K562 (cell line): ENCODE measurements around the gene ERMN. TPM values are rescaled to one million over a fixed set of nuclear protein-coding genes. Genes with fewer than 3 reads are reported as not detected.

Source experiments
- ATAC-seq: fragments of 200-7000 bp; cut with Tn5 transposase; 3 replicates; pipeline ENCODE4 v1.9.1; 2020; ENCODE audit warnings: moderate library complexity
- BruUV-seq: library from RNA; stranded (reverse); fragments of 400-500 nt; replicated peaks from 2 replicates; lab custom pipeline; 2021; lab: Mats Ljungman, UMichigan
- CTCF ChIA-PET: fragments of 300-600 bp; formaldehyde crosslinking; extraction: SDS; loops from one replicate; lab custom pipeline; 2021; ENCODE audit warnings: low intra/inter-chr PET ratio; lab: Yijun Ruan, JAX
- POLR2A ChIA-PET: fragments of 300-600, 350-650 bp; sonication (Branson Sonifier 250); formaldehyde crosslinking; extraction: SDS; loops from one replicate; lab custom pipeline; 2021; ENCODE audit warnings: antibody characterized with exemption, inconsistent platforms; lab: Yijun Ruan, JAX
- DNase-seq, 4 experiments: peaks; one replicate each; pipeline versions ENCODE4 v3.0.0 to v3.0.0-alpha.2; 2011 to 2018; ENCODE audit warnings: low spot score in 3 of 4, mixed read lengths in 3 of 4; ENCODE audit errors: extremely low read depth in 1 of 4
- FAIRE-seq: peaks from 2 replicates; lab custom pipeline; 2011; peaks lifted over from hg19 to GRCh38; lab: Jason Lieb, UNC
- H2AFZ ChIP-seq: 2 replicates; pipeline ENCODE4 v1.6.0; 2011; ENCODE audit warnings: low read depth, low read length, control low read depth, inconsistent platforms
- H3K27ac ChIP-seq: fragments of 200-600 bp; 3 replicates; pipeline ENCODE4 v1.8.0; 2011; ENCODE audit warnings: low read depth, mild to moderate bottlenecking, control low read depth, inconsistent platforms, low read length, moderate library complexity, mixed read lengths; ENCODE audit errors: extremely low read depth
- H3K27me3 ChIP-seq, 2 experiments: fragments of 300-600 bp in 1 of 2; 2 replicates in 1 of 2; 3 replicates in 1 of 2; pipeline versions ENCODE4 v1.6.0 to v1.8.0; 2011; ENCODE audit warnings: inconsistent platforms in 2 of 2, low read length in 2 of 2, mild to moderate bottlenecking in 1 of 2, mixed read lengths in 1 of 2, moderate library complexity in 1 of 2; ENCODE audit not compliant: control insufficient read depth in 2 of 2, insufficient read depth in 2 of 2
- H3K36me3 ChIP-seq: fragments of 300-600 bp; 3 replicates; pipeline ENCODE4 v1.8.0; 2011; ENCODE audit warnings: mild to moderate bottlenecking, low read length, inconsistent platforms; ENCODE audit not compliant: control insufficient read depth, insufficient read depth
- H3K4me1 ChIP-seq, 2 experiments: fragments of 200-600 bp in 1 of 2; replicated peaks in 1 of 2; 2 replicates in 1 of 2; 3 replicates in 1 of 2; pipeline versions ENCODE4 v1.5.1 to v1.8.0; 2011; ENCODE audit warnings: inconsistent platforms in 2 of 2, low read length in 2 of 2, mild to moderate bottlenecking in 1 of 2, mixed read lengths in 1 of 2, moderate library complexity in 1 of 2; ENCODE audit not compliant: control insufficient read depth in 2 of 2, insufficient read depth in 2 of 2
- H3K4me2 ChIP-seq: 2 replicates; pipeline ENCODE4 v1.6.1; 2011; ENCODE audit warnings: low read length, control low read depth, inconsistent platforms, mixed read lengths; ENCODE audit not compliant: insufficient read depth
- H3K4me3 ChIP-seq: fragments of 200-600 bp; sonication (generic), shearing (Covaris generic); 2 replicates; pipeline ENCODE4 v1.5.1; 2016; ENCODE audit warnings: control low read depth, inconsistent platforms
- H3K79me2 ChIP-seq: fragments of 200-600 bp; 3 replicates; pipeline ENCODE4 v1.8.0; 2011; ENCODE audit warnings: low read length, inconsistent platforms; ENCODE audit not compliant: control insufficient read depth, insufficient read depth
- H3K9ac ChIP-seq, 2 experiments: 2 replicates each; pipeline versions ENCODE4 v1.6.0 to v1.6.1; 2011; ENCODE audit warnings: low read depth in 2 of 2, low read length in 2 of 2, control low read depth in 1 of 2, inconsistent platforms in 1 of 2, mild to moderate bottlenecking in 1 of 2, mixed read lengths in 1 of 2; ENCODE audit not compliant: insufficient read depth in 1 of 2
- H3K9me1 ChIP-seq: one replicate; pipeline ENCODE4 v1.6.0; 2011; ENCODE audit warnings: inconsistent platforms, mild to moderate bottlenecking, low read length, moderate library complexity; ENCODE audit not compliant: control insufficient read depth, insufficient read depth
- H3K9me3 ChIP-seq: replicated peaks from 2 replicates; pipeline ENCODE4 v1.5.1; 2011; ENCODE audit warnings: low read depth, low read length, inconsistent platforms; ENCODE audit not compliant: control insufficient read depth, insufficient read depth
- H4K20me1 ChIP-seq: replicated peaks from 2 replicates; pipeline ENCODE4 v1.6.1; 2011; ENCODE audit warnings: low read length, inconsistent platforms, mixed read lengths; ENCODE audit not compliant: control insufficient read depth, insufficient read depth
- NFIC ChIP-seq: fragments of 450-650 bp; IDR thresholded peaks from 2 replicates; pipeline ENCODE4 v1.6.1; 2017; ENCODE audit warnings: mild to moderate bottlenecking, inconsistent platforms
- PCBP2 ChIP-seq: fragments of 200-400 bp; formaldehyde crosslinking; IDR thresholded peaks from 2 replicates; pipeline ENCODE4 v1.6.1; 2018; ENCODE audit warnings: low read length, low read depth, mild to moderate bottlenecking, moderate library complexity; ENCODE audit not compliant: poor library complexity, severe bottlenecking
- ZNF431 ChIP-seq: sonication (generic); formaldehyde crosslinking; IDR thresholded peaks from 2 replicates; pipeline ENCODE4 v1.8.0; 2022; ENCODE audit warnings: mild to moderate bottlenecking, missing genetic modification reagents
- ZNF551 ChIP-seq: fragments of 250-450 bp; sonication (Bioruptor Pico); IDR thresholded peaks from 2 replicates; pipeline ENCODE4 v1.5.0; 2021; ENCODE audit warnings: mild to moderate bottlenecking, moderate library complexity
- WGBS: fragments of 100-300 bp; shearing (Covaris generic); methylation state at CpG from one replicate; pipeline ENCODE4 v1.1.6; 2016; ENCODE audit warnings: low coverage, mixed read lengths; ENCODE audit not compliant: insufficient coverage; ENCODE audit errors: missing lambda C conversion rate; 5-methylcytosine and 5-hydroxymethylcytosine counted together
- in situ Hi-C: fragments of 300-500 bp; cut with MboI; formaldehyde crosslinking; loops from 4 replicates; pipeline ENCODE4 v1.15.0; 2018; ENCODE audit warnings: inconsistent platforms, mixed read lengths
- intact Hi-C: fragments of 100-400 bp; cut with micrococcal nuclease; formaldehyde crosslinking; loops from 2 replicates; pipeline ENCODE4 v1.14.2; 2022
- polyA plus RNA-seq, 8 experiments: library from polyadenylated mRNA; depleted of rRNA in 4 of 8; stranded (reverse) in 5 of 8; unstranded in 3 of 8; fragments of >200 nt; fragmentation: Nextera tagmentation in 2 of 8; fragmentation: Illumina TruSeq in 1 of 8; extraction: Ambion mirVana in 2 of 8; extraction: Trizol in 1 of 8; gene quantifications; 2 replicates each; pipeline versions ENCODE4 v1.2.1 to v1.2.3, GENCODE V29; 2011 to 2014; ENCODE audit warnings: inconsistent platforms in 1 of 8, missing spikeins in 1 of 8
- total RNA-seq, 7 experiments: library from RNA; depleted of rRNA in 6 of 7; stranded (reverse); fragments of >200 nt in 6 of 7; fragmentation: Illumina TruSeq in 2 of 7; extraction: Trizol in 2 of 7; gene quantifications; 2 replicates each; pipeline versions ENCODE4 v1.2.1 to v1.2.3, GENCODE V29; 2011 to 2021; ENCODE audit warnings: low replicate concordance in 1 of 7

Gene ERMN
- total and polyA plus RNA-seq, 9 of the 15 experiments (the other 6 are each of a cell fraction or from before 2014, with no cell fraction given), result 0.03 to 0.11 (median 0.05) TPM; not detected in 3

DNA sequence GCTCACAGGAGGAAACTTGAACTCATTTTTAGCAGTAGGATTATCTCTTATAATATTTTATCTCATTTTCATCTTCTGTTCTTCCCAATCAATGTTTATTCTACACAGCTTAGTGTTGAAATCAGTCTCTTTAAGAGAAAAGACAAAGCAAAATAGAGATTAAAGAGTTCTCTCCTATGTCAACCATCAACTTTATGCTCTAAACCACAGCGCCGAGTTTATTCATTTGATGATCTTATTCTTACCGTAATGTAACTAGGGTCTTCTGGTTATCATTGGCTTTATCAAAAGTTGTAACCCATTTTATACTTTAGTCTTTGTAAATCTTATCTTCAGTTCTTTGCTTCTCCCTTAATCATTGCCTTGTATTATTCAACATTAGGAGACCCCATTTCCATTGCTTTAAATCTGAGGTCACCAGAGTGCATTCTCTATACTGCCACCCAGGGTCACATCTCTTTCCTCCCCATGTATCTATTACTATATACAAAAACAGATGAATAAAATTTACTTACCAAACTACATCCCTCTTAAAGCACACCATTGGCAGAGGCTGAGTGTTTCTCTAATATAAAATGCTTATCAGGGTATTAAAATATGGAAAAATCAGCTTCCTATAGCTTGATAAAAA, 22.8 kb upstream of the ERMN start:
- BruUV-seq, result no TSS peak
- no peak for TF ChIP-seq NFIC
- no peak for TF ChIP-seq ZNF551
- no peak for TF ChIP-seq ZNF431 (CRISPR knock-in tag)
- TF ChIP-seq PCBP2, result no peak

More for the DNA sequence above, 22.8 kb upstream of the ERMN start:
- Histone ChIP-seq H3K4me2 (no peak overlapping the region), H3K9ac (no peak overlapping the region), H3K9me1 (no peaks in the 10 kb centered on the region), H2AFZ (no peak overlapping the region), H4K20me1 (no peaks in the 10 kb centered on the region), H3K27me3 (no peaks in the 10 kb centered on the region), H3K79me2 (no peaks in the 10 kb centered on the region), H3K36me3 (no peaks in the 10 kb centered on the region), H3K9me3 (no peaks in the 10 kb centered on the region), H3K4me3 (no peak overlapping the region), H3K27ac (no peak overlapping the region), H3K4me1 (no peaks in the 10 kb centered on the region)
- ChIA-PET CTCF (no interaction called here), POLR2A (interaction anchor here (0.7 kb wide), 1 partner anchor 263 kb away, joined by 3 read pairs; no protein-coding TSS in a partner anchor)
- in situ Hi-C loops, result loop anchor here (25.0 kb wide), 1 partner anchor 664 kb away; no protein-coding TSS in a partner anchor
- FAIRE-seq (no peak), DNase-seq (no peak), ATAC-seq (no peak)
- WGBS, result 2% methylated on average over 3 of the region's 3 CpGs
- intact Hi-C loops, result no loop called here
